Hepatocyte (in vitro differentiated cells): ENCODE data around the gene SLTM.
"Not testable (repeated sequence)": the region's sequence is repeated elsewhere in the genome, so short reads cannot be mapped to it uniquely, and the experiment has no call there.

Experiments
- EZH2phosphoT487 ChIP-seq: fragments of 200-600 bp; sonication (generic); IDR thresholded peaks from one replicate; pipeline ENCODE4 v1.6.1; 2018; ENCODE audit warnings: antibody characterized with exemption, mild to moderate bottlenecking, low read depth, moderate library complexity; ENCODE audit not compliant: unreplicated experiment, severe bottlenecking
- TF ChIP-seq, protein P1 (sequence below): fragments of 200-600 bp; sonication (generic); IDR thresholded peaks from 2 replicates; pipeline ENCODE4 v1.5.1; 2016; ENCODE audit warnings: antibody characterized with exemption, mild to moderate bottlenecking; ENCODE audit not compliant: poor library complexity

GRCh38 chr15:58833681-58834426 is 99.6 kb downstream of the SLTM start:
- TF ChIP-seq, protein P1, sequence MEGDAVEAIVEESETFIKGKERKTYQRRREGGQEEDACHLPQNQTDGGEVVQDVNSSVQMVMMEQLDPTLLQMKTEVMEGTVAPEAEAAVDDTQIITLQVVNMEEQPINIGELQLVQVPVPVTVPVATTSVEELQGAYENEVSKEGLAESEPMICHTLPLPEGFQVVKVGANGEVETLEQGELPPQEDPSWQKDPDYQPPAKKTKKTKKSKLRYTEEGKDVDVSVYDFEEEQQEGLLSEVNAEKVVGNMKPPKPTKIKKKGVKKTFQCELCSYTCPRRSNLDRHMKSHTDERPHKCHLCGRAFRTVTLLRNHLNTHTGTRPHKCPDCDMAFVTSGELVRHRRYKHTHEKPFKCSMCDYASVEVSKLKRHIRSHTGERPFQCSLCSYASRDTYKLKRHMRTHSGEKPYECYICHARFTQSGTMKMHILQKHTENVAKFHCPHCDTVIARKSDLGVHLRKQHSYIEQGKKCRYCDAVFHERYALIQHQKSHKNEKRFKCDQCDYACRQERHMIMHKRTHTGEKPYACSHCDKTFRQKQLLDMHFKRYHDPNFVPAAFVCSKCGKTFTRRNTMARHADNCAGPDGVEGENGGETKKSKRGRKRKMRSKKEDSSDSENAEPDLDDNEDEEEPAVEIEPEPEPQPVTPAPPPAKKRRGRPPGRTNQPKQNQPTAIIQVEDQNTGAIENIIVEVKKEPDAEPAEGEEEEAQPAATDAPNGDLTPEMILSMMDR: not testable (repeated sequence)
- not testable (repeated sequence) for TF ChIP-seq EZH2phosphoT487
